ENCODE data around the gene TMEM101. TPM values are rescaled to one million over a fixed set of nuclear protein-coding genes. Genes with fewer than 3 reads are reported as not detected.
"Not testable (repeated sequence)": the region's sequence is repeated elsewhere in the genome, so short reads cannot be mapped to it uniquely, and the experiment has no call there.

The TMEM101 gene
- total RNA-seq, 1 experiment from 2014 or later = 25.6 TPM

DNA sequence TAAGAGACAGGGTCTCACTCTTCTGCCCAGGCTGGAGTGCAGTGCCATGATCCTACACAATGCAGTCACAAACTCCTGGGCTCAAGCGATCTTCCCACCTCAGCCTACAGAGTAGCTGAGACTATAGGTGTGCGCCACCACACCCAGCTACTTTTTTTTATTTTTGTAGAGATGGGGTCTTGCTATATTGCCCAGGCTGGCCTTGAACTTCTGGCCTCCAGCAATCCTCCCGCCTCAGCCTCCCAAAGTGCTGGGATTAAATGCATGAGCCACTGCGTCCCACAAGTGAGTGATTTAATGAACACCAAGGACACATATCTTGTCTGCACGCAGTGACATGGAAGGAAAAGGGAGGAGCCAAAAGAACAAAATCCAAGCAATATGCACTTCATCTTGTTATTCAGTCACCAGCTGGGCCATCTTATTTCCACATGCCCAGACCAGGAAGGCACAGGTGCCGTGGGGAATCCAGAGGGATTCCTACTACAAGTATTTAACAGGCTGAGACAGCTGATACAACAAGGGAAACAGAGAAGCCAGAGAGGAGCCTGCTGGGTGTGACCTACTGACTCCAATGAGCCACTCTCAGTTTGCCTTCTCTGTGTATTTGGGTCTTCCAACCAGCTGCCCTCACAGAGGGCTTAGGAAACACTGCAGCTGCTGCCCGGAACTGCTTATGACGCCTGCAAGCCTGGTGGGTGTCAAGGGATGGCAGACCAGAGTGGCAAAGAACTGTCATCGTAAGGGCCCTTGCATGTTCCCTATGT, 34.7 kb upstream of the TMEM101 start:
- H3K4me1 Mint-ChIP-seq (ENCODE audit: insufficient read depth, unreplicated experiment) = peaks cover under 1% of the 10 kb centered on the region
- intact Hi-C loops (cut with micrococcal nuclease) = no loop called here
- TF ChIP-seq, protein P1, sequence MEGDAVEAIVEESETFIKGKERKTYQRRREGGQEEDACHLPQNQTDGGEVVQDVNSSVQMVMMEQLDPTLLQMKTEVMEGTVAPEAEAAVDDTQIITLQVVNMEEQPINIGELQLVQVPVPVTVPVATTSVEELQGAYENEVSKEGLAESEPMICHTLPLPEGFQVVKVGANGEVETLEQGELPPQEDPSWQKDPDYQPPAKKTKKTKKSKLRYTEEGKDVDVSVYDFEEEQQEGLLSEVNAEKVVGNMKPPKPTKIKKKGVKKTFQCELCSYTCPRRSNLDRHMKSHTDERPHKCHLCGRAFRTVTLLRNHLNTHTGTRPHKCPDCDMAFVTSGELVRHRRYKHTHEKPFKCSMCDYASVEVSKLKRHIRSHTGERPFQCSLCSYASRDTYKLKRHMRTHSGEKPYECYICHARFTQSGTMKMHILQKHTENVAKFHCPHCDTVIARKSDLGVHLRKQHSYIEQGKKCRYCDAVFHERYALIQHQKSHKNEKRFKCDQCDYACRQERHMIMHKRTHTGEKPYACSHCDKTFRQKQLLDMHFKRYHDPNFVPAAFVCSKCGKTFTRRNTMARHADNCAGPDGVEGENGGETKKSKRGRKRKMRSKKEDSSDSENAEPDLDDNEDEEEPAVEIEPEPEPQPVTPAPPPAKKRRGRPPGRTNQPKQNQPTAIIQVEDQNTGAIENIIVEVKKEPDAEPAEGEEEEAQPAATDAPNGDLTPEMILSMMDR (IDR thresholded peaks at IDR 0.05; ENCODE audit: unreplicated experiment) = no peak
- peaks cover 70% of the 10 kb centered on the region for H3K36me3 Mint-ChIP-seq (ENCODE audit: insufficient read depth, unreplicated experiment)
- H3K27me3 Mint-ChIP-seq (ENCODE audit: insufficient read depth, unreplicated experiment) = no peaks in the 10 kb centered on the region
- POLR2A ChIA-PET = interaction anchor here (0.6 kb wide), 1 partner anchor 81 kb away, joined by 3 read pairs; no protein-coding TSS in a partner anchor
- CTCF ChIA-PET = interaction anchor here (0.6 to 2.0 kb wide), 2 partner anchors 9 to 168 kb away, joined by 3 to 14 read pairs; no protein-coding TSS in a partner anchor
- H3K27ac Mint-ChIP-seq (ENCODE audit: low read depth, unreplicated experiment) = no peak overlapping the region
- no peak overlapping the region for H3K4me3 Mint-ChIP-seq (ENCODE audit: unreplicated experiment)
- BruUV-seq (replicated peaks) = no TSS peak
- H3K9me3 Mint-ChIP-seq (ENCODE audit: unreplicated experiment) = no peaks in the 10 kb centered on the region
- DNase-seq (ENCODE audit: unreplicated experiment) = no peak

DNA sequence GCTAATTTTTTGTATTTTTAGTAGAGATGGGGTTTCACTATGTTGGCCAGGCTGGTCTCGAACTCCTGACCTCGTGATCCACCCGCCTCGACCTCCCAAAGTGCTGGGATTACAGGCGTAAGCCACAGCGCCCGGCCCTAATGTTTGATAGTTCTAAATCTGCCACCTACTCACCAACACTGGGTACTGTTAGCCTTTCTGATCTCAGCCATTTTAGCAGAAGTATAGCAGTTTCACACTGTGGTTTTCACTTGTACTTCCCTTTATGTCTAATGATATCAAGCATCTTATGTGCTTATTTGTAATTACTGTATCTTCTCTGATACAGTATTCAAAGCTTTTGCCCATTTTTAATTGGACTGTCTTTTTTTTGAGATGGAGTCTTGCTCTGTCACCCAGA, 32.1 kb upstream of the TMEM101 start:
- H3K4me3 Mint-ChIP-seq (ENCODE audit: unreplicated experiment); intact Hi-C loops (cut with micrococcal nuclease); H3K9me3 Mint-ChIP-seq (ENCODE audit: unreplicated experiment); H3K27ac Mint-ChIP-seq (ENCODE audit: low read depth, unreplicated experiment); DNase-seq (ENCODE audit: unreplicated experiment); H3K27me3 Mint-ChIP-seq (ENCODE audit: insufficient read depth, unreplicated experiment); H3K4me1 Mint-ChIP-seq (ENCODE audit: insufficient read depth, unreplicated experiment); BruUV-seq (replicated peaks); POLR2A ChIA-PET: not testable (repeated sequence)
- peaks cover 64% of the 10 kb centered on the region for H3K36me3 Mint-ChIP-seq (ENCODE audit: insufficient read depth, unreplicated experiment)
- CTCF ChIA-PET = interaction anchor here (0.6 kb wide), 1 partner anchor 51 kb away, joined by 3 read pairs; no protein-coding TSS in a partner anchor

DNA sequence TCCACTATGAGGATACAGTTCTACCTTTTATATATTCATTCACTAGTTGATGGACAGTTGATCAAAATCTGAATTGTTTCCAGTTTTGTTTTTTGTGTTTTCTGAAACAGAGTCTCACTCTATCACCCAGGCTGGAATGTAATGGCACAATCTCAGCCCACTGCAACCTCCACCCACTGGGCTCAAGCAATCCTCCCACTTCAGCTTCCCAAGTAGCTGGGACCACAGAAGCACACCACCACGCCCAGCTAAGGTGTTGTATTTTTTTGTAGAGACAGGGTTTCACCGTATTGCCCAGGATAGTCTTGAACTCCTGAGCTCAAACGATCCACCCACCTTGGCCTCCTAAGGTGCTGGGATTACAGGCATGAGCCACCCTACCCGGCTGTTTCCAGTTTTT, 30.7 kb upstream of the TMEM101 start:
- peaks cover 17% of the 10 kb centered on the region for H3K4me1 Mint-ChIP-seq (ENCODE audit: insufficient read depth, unreplicated experiment)
- ChIA-PET POLR2A (interaction anchor here (1.5 kb wide), 1 partner anchor 102 kb away, joined by 3 read pairs; no protein-coding TSS in a partner anchor), CTCF (interaction anchor here (1.0 to 1.3 kb wide), 2 partner anchors 77 to 115 kb away, joined by 3 read pairs; partner anchors contain the start of gene HDAC5)
- intact Hi-C loops (cut with micrococcal nuclease) = no loop called here
- peaks cover 57% of the 10 kb centered on the region for H3K36me3 Mint-ChIP-seq (ENCODE audit: insufficient read depth, unreplicated experiment)
- TF ChIP-seq, protein P1 (IDR thresholded peaks at IDR 0.05; ENCODE audit: unreplicated experiment) = no peak
- no TSS peak for BruUV-seq (replicated peaks)
- H3K27ac Mint-ChIP-seq (ENCODE audit: low read depth, unreplicated experiment) = no peak overlapping the region
- no peak for DNase-seq (ENCODE audit: unreplicated experiment)
- no peak overlapping the region for H3K4me3 Mint-ChIP-seq (ENCODE audit: unreplicated experiment)
- H3K9me3 Mint-ChIP-seq (ENCODE audit: unreplicated experiment) = no peaks in the 10 kb centered on the region
- no peaks in the 10 kb centered on the region for H3K27me3 Mint-ChIP-seq (ENCODE audit: insufficient read depth, unreplicated experiment)

- H3K4me3 Mint-ChIP-seq (ENCODE audit: unreplicated experiment) = no peak overlapping the region
- BruUV-seq (replicated peaks) = no TSS peak
Measured at GRCh38 chr17:44044071-44044470, 29.3 kb upstream of the TMEM101 start.

More at GRCh38 chr17:44044071-44044470, 29.3 kb upstream of the TMEM101 start:
- no peaks in the 10 kb centered on the region for H3K9me3 Mint-ChIP-seq (ENCODE audit: unreplicated experiment)
- no peak overlapping the region for H3K27ac Mint-ChIP-seq (ENCODE audit: low read depth, unreplicated experiment)
- peaks cover 24% of the 10 kb centered on the region for H3K4me1 Mint-ChIP-seq (ENCODE audit: insufficient read depth, unreplicated experiment)
- peak; percentile 79 for DNase-seq (ENCODE audit: unreplicated experiment)
- TF ChIP-seq, protein P1 (IDR thresholded peaks at IDR 0.05; ENCODE audit: unreplicated experiment) = no peak
- ChIA-PET CTCF (interaction anchor here (0.6 to 5.3 kb wide), 8 partner anchors 12 to 248 kb away, joined by 3 to 41 read pairs (median 4); no protein-coding TSS in a partner anchor), POLR2A (interaction anchor here (0.6 to 3.5 kb wide), 8 partner anchors 16 to 100 kb away, joined by 3 to 23 read pairs (median 3); partner anchors contain the start of genes HDAC5 and LSM12)
- no peaks in the 10 kb centered on the region for H3K27me3 Mint-ChIP-seq (ENCODE audit: insufficient read depth, unreplicated experiment)
- intact Hi-C loops (cut with micrococcal nuclease) = no loop called here
- H3K36me3 Mint-ChIP-seq (ENCODE audit: insufficient read depth, unreplicated experiment) = peaks cover 45% of the 10 kb centered on the region
